NCI-H1417 treated with DMSO at 0.1 percent for 48 hours (cell line): Measurements from ENCODE around the gene CEP135.

ENCODE experiments used
- DNase-seq: peaks from one replicate; lab custom pipeline; 2025; lab: John Stamatoyannopoulos, UW

Gene CEP135

DNA sequence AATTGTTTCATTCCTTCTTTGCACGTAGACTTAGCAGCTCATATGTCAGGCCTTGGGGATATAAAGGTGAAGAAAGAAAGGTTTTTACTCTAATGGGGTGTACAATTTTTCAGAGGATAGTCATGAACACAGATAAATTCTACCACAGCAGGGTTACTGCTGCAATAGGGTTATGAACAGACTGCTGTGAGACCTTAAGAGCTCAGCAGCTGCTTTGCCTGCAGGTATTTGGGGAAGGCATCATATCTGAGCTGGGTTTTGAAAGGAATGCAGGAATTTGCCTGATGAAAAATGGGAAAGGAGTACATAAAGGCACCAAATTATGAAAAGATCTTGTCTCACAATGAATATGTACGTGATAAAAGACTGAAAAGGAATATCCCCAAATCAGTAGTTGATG, 128.9 kb downstream of the CEP135 start:
- no peak for DNase-seq

DNA sequence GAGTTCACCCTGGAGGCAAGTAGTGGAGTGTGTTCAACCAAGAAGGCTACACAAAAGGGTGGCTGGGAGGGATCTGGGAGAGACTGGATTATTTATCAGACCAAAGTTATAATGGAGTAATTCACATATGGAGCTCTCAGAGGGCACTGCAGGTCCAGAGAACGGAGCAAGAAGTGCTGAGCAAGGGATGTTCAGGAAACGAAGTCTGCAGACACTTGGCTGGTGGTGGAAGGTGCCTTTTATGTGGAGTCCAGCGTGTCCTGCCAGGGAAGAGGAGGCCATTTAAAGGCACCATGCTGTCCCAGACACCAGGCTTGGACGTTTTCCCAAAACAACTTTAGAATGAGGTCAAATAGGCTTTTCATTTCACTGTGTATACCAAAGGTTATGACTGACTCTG, 130.1 kb downstream of the CEP135 start:
- no peak for DNase-seq

DNA sequence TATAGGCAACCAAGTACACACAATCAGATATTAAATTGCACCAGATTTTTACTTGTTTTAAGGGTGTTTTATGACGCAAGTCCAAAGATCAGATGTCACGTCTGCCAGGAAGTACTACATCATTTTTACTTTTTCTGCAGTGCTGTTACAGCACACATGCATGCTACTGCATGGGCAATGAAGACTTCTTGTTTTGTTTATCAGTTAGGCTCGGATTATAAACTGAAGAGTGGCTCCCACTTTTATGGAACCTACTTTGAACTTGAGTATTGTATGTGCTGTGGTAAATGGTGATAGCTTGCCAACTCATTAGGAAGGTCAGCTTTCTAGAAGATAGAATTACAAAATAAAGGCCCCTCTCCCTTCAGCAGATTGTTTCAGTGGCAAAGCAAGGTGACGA, 131.6 kb downstream of the CEP135 start:
- no peak for DNase-seq

DNA sequence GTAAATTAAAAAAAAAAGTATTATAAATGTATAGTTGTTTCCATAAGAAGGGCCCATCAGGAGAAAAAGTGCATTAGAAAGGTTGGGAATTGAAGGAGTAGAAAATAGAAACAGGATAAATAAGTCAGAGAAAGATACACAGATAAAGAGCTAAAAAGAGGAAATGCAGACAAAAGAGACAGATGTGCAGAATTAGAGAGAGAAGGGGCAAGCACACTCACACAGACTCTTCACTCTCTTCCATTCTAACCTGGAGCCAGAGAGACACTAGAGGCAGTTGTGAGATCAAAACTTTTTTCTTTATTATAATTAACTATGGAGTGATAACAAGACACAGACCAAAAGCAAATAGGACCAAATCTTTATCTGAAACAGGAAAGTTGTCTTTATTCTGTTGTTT, 134.1 kb downstream of the CEP135 start:
- DNase-seq = no peak
